Esophagus muscularis mucosa (tissue), 3 donors: ENCODE data around the gene ANGPTL5.
A peak's percentile ranks its signal among the peaks of the same experiment; 100 is the strongest.

ENCODE experiments used
- CTCF ChIP-seq, 3 experiments: fragments of 200-600 bp in 2 of 3; fragments of 450-650 bp in 1 of 3; sonication (generic) in 2 of 3; IDR thresholded peaks; one replicate each; pipeline ENCODE4 v1.5.1; 2017 to 2019; ENCODE audit warnings: antibody characterized with exemption in 3 of 3, mild to moderate bottlenecking in 2 of 3, moderate library complexity in 1 of 3
- POLR2A ChIP-seq: fragments of 450-650 bp; IDR thresholded peaks from one replicate; pipeline ENCODE4 v1.6.1; 2017; ENCODE audit warnings: antibody characterized with exemption, moderate library complexity, mild to moderate bottlenecking, low read depth
- POLR2AphosphoS5 ChIP-seq, 2 donors: sonication (generic); formaldehyde crosslinking; IDR thresholded peaks; one replicate each; pipeline ENCODE4 v1.6.1; 2017; ENCODE audit warnings: antibody characterized with exemption in 2 of 2

- TF ChIP-seq CTCF (IDR thresholded peaks at IDR 0.05) (peak; percentile 80 to 89 (median 80)), POLR2AphosphoS5 (IDR thresholded peaks at IDR 0.05) (no peak), POLR2A (no peak)
These were observed 55.5 kb downstream of the ANGPTL5 start for GRCh38 chr11:101860696-101861427.
